Inflammatory macrophage treated with lipopolysaccharide for 4 hours (primary cell): ENCODE measurements around the gene S100A14.
"Not testable (repeated sequence)": the region's sequence is repeated elsewhere in the genome, so short reads cannot be mapped to it uniquely, and the experiment has no call there.

ENCODE experiments used
- DNase-seq: peaks from one replicate; pipeline ENCODE4 v3.0.0-alpha.2; 2020

S100A14 gene

GRCh38 chr1:153616144-153616916 is at the start of gene S100A14:
S100A14 (minus strand) TSS chr1:153616325; CDS start chr1:153615858, 467 bp downstream.
- peak; percentile 36 for DNase-seq

DNA sequence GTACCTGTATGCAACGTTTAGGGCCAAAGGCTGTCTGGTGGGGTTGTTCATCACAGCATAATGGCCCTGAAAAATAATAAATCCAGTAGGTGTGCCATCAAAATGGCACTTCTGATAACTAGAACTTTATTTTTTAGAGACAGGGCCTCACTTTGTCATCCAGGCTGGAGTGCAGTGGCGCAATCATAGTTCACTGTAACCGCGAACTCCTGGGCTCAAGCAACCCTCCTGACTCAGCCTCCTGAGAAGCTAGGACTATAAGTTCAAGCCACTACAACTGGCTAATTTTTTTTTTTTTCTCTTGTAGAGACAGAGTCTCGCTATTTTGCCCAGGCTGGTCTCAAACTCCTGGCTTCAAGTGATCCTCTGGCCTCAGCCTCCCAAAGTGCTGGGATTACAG is 47.1 kb upstream of the S100A14 start:
- DNase-seq = no peak

DNA sequence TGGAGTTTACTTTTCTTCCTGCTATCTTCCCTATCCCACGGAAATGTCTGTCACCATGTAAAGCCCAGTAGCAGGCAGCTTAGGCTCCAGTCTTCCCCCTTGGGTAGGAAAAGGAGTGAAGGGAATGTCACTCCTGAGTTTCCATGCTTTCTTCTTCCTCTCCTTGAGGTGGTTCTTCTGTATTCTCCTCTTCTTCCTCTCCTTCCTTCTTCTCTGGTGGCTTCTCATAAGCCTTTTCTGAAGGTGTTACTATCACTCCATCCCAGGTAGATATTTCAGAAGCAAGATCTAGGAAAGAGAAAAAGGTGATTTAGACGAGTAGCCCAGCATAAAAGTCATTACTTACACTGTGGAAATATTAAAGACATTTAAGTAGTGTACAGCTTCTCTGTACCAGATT is 46.1 kb upstream of the S100A14 start:
- DNase-seq = no peak

DNA sequence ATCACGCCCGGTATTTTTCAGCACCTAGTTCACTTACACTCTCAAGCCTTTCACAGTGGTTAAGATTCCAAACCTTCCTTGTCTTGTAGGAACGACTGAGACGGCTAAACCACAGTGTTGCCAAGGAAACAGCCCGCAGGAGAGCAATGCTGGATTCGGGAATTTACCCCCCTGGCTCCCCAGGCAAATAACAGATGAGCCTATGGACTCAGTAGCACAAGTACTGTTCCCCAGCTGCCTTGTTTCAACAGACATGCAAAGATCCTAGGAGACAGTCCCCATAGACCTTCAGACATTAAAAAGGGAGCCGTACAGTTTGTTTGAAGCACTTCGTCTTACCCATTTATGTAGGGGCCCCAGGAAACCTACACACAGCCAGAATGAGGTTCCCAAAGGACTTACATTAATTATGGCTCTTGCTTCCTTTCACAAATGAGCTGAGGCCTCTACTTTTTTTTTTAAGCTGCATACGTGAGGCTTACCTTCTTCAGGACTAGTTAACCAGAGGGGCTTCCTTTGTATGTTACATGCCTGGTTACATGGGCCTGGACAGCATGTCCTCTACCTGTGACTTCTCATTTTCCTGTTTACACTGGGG is 45.1 kb upstream of the S100A14 start:
- DNase-seq = no peak

- no peak for DNase-seq
These were observed 43.5 kb upstream of the S100A14 start for GRCh38 chr1:153659656-153660055.

- DNase-seq = no peak
These were observed 43.0 kb upstream of the S100A14 start for GRCh38 chr1:153659175-153659534.

- peak; percentile 91 for DNase-seq
These were observed 42.5 kb upstream of the S100A14 start, which contains the start of gene SNAPIN for GRCh38 chr1:153658400-153659174. SNAPIN (plus strand) TSS chr1:153658703; CDS start chr1:153658744, 41 bp downstream.

DNA sequence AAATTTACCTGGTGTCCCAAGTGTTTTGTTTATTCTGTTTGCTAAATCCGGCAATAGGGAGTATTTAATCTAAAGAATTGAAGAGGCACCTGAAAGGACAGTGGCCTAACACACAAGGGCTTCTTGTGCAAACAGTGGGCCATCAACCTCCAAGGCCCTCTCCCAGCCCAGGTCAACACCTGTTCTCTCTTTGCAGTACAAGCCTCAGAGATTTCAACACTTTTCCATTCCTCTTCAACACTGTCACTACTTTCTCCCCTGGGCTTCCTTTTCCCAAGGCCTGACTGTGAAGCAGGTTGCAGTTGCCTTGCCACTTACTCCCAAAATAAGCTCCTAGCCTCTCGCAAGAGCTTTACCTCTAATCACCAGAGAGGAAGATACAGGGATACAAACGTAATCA is 39.2 kb upstream of the S100A14 start:
- no peak for DNase-seq

DNA sequence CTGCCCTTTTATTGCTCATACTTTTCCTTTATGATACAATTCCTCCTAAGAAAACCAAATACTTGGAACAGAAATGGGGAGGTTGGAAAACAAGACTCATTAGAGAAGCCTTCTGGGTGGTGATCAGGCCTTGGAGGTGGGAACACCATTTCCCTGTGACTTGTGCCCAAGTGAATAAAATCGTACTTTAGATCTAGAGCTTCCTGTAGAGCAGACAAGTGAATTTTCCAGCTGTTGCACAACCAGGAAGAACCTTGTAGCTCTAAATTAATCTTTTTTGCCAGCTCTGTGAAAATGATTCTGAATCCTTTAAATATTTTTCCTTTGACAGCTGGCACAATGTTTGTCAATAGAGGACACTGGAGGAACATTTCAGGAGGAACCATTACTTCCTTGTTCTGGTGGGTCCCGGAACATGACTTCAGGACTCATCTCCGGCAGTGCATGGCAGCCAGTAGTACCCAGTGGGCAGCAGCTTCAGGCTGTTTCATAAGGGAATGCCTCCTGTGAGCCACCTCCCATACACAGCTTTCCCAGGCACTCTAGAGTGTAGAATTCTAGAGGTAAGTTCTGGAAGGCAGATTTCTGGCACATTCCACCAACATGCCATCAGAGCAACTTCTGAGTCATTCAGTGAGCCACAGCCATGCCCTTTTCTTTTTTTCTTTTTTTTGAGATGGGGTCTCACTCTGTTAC is 36.8 kb upstream of the S100A14 start:
- peak; percentile 67 for DNase-seq

- no peak for DNase-seq
These were observed 35.6 kb upstream of the S100A14 start for GRCh38 chr1:153651771-153652170.

- no peak for DNase-seq
These were observed 33.7 kb upstream of the S100A14 start for GRCh38 chr1:153649863-153650235.

DNA sequence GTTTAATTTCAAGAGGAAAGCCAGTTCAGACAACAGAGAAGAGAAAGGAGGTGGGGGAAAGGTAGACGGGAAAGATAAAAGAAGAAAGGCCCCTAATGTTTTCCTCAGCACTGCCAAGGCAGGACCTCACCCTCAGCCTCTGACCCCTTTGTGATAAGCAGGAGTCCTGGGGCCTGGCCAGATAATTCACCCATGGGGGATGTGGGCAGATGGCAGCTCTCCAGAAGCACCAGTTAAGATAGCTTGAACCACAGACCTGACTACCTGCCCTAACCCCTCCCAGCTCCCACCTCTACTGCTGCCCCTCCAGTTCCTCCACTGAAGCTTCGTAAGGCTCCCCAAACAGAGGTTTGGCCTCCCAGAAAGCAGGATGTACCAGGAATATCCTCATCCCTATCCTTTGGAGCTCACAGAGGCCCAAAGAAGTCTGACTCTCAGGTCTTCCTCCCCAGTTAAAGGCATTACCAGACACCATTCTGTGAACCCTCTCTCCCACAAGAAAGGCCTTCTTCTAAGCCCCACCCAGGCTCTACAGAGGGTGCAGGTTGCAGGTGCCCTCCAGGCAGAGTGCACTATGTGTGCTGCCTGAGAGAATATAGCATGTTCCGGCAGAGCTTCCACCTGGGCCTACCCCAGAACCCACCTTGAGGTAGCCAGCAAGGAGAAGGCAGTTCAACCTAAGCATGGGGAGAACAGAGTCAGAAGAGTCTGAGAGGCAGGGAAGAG is 33.2 kb upstream of the S100A14 start:
- no peak for DNase-seq

DNA sequence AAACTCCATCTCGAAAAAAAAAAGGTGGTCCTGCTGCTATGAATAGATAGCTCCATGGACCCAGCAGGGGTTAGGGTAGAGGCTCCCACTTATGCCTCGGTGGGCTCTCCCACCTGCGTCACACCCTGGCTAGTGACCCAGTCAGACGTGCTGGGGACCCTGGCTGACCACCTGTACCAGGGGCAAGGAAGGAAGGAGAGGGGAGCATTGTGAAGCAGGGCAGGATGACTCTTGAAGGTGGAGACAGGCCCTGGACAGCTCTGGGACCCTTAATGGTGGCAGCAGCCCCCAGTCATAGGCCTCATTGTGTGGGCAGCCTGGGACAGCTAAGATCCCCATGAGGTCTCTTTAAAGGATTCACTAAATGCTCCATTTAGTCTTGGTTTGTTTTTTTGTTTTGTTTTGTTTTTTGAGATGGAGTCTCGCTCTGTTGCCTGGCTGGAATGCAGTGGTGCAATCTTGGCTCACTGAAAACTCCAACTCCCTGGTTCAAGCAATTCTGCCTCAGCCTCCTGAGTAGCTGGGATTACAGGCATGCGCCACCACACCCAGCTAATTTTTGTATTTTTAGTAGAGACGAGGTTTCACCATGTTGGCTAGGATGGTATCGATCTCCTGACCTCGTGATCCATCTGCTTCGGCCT is 32.0 kb upstream of the S100A14 start:
- no peak for DNase-seq

- no peak for DNase-seq
These were observed 31.2 kb upstream of the S100A14 start for GRCh38 chr1:153647346-153647714.

- peak; percentile 83 for DNase-seq
These were observed 30.7 kb upstream of the S100A14 start for GRCh38 chr1:153646672-153647345.

DNA sequence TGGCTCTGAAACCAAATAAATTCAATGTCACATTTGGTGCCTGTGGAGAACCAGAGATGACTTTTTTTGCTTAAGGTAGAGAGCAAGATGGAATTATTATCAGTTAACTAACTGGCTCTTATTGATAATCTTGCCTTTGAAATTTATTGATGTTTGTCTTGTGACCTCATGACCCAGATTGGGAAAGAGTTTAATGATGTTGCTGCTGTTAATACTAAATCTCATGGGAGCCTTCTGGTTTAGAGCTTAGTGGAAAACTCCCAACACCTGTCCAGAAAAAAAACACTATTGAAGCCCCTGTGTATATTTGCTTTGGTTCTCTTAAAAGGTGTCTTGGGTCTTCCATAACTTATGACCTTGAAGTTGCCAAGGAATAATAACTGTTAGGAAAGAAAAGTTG is 27.7 kb upstream of the S100A14 start:
- no peak for DNase-seq

- DNase-seq = no peak
These were observed 27.0 kb upstream of the S100A14 start for GRCh38 chr1:153643100-153643499.

- no peak for DNase-seq
These were observed 26.0 kb upstream of the S100A14 start for GRCh38 chr1:153642161-153642560.

- DNase-seq = no peak
These were observed 24.7 kb upstream of the S100A14 start for GRCh38 chr1:153640861-153641260.

DNA sequence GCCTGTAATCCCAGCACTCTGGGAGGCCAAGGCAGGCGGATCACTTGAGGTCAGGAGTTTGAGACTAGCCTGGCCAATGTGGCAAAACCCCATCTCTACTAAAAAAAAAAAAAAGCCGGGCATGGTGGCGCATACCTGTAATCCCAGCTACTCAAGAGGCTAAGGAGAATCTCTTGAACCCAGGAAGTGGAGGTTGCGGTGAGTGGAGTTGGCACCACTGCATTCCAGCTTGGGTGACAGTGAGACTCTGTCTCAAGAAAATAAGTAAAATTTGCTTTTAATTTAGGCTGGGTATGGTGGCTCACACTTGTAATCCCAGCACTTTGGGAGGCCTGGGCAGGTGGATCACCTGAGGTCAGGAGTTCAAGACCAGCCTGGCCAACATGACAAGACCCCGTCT is 24.1 kb upstream of the S100A14 start:
- DNase-seq = not testable (repeated sequence)

DNA sequence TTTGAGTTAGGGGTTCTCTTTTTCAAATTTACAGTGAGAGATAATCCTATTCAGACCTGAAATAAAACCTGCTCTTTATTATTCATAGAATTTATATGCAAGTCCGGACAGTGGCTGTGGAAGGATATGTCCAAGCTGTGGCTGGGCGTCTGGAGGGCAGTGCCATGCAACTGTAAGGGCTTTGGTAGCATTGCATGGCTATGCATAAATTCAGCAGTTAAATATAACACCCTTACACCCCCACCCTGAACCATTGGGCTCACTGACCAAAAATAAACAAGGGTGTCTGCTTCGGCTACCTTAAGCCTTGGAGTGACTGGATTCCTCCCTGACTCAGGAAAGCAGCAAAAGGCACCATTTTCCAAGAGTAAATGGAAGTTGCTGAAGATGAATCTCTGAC is 23.2 kb upstream of the S100A14 start:
- no peak for DNase-seq

- no peak for DNase-seq
These were observed 22.1 kb upstream of the S100A14 start for GRCh38 chr1:153638261-153638660.
